Measurements from ENCODE around the gene TBC1D9B. TPM values are rescaled to one million over a fixed set of nuclear protein-coding genes. Genes with fewer than 3 reads are reported as not detected.

TBC1D9B gene
- total RNA-seq, 4 donors from 2014 or later, result 58.8 to 2,513 (median 108) TPM

GRCh38 chr5:179879690-179880010 lies 28.0 kb downstream of the TBC1D9B start:
- Histone ChIP-seq H3K9me3 (peaks cover 0 to 2% of the 10 kb centered on the region in 2 donors), H3K27me3 (no peaks in the 10 kb centered on the region), H3K27ac (no peak overlapping the region), H3K4me3 (no peak overlapping the region), H3K4me1 (peaks cover 0 to 7% of the 10 kb centered on the region in 2 donors), H3K36me3 (no peaks in the 10 kb centered on the region)
- TF ChIP-seq POLR2A (IDR thresholded peaks at IDR 0.05) (no peak), CTCF (IDR thresholded peaks at IDR 0.05) (no peak)
- intact Hi-C loops (cut with DNase I; ENCODE audit: low total_unique reads), result no loop called here
- no peak for DNase-seq

- peaks cover 0 to 2% of the 10 kb centered on the region in 2 donors for H3K9me3 ChIP-seq
- H3K36me3 ChIP-seq, result no peaks in the 10 kb centered on the region
- no peak overlapping the region for H3K27ac ChIP-seq
- intact Hi-C loops (cut with DNase I; ENCODE audit: low total_unique reads), result no loop called here
- no peak for TF ChIP-seq CTCF (IDR thresholded peaks at IDR 0.05)
- no peak for TF ChIP-seq POLR2A (IDR thresholded peaks at IDR 0.05)
- H3K4me3 ChIP-seq, result no peak overlapping the region
- no peak for DNase-seq
- peaks cover 0 to 7% of the 10 kb centered on the region in 2 donors for H3K4me1 ChIP-seq
- no peaks in the 10 kb centered on the region for H3K27me3 ChIP-seq
These were observed 28.6 kb downstream of the TBC1D9B start for GRCh38 chr5:179879003-179879689.

- Histone ChIP-seq H3K9me3 (peaks cover 0 to 2% of the 10 kb centered on the region in 2 donors), H3K36me3 (no peaks in the 10 kb centered on the region), H3K4me1 (peaks cover 0 to 7% of the 10 kb centered on the region in 2 donors), H3K4me3 (no peak overlapping the region), H3K27me3 (no peaks in the 10 kb centered on the region), H3K27ac (no peak overlapping the region)
- no peak for DNase-seq
- no peak for TF ChIP-seq CTCF (IDR thresholded peaks at IDR 0.05)
- no peak for TF ChIP-seq POLR2A (IDR thresholded peaks at IDR 0.05)
- intact Hi-C loops (cut with DNase I; ENCODE audit: low total_unique reads), result no loop called here
These were observed 29.3 kb downstream of the TBC1D9B start for GRCh38 chr5:179878222-179879002.

GRCh38 chr5:179876610-179876952 lies 31.1 kb downstream of the TBC1D9B start:
- no peak for TF ChIP-seq POLR2A (IDR thresholded peaks at IDR 0.05)
- no peak for TF ChIP-seq CTCF (IDR thresholded peaks at IDR 0.05)
- Histone ChIP-seq H3K27me3 (no peaks in the 10 kb centered on the region), H3K4me3 (no peak overlapping the region), H3K27ac (peak overlapping the region; percentile 59 to 66), H3K9me3 (no peaks in the 10 kb centered on the region), H3K36me3 (no peaks in the 10 kb centered on the region), H3K4me1 (peaks cover 0 to 7% of the 10 kb centered on the region in 2 donors)
- DNase-seq, result no peak
- intact Hi-C loops (cut with DNase I; ENCODE audit: low total_unique reads), result no loop called here

Data from uterus (tissue), 4 donors.